GM18520 (cell line): ENCODE data around the gene CD3D.

Source experiments
- ATAC-seq: cut with Tn5 transposase; IDR thresholded peaks from one replicate; pipeline ENCODE4 v1.9.1; 2021; ENCODE audit not compliant: unreplicated experiment

Gene CD3D

GRCh38 chr11:118342503-118343161 lies at the start of gene CD3D:
Gene CD3D, minus strand, starts transcription at chr11:118342705. Its CDS starts 98 bp downstream, at chr11:118342607.
- ATAC-seq: no peak

DNA sequence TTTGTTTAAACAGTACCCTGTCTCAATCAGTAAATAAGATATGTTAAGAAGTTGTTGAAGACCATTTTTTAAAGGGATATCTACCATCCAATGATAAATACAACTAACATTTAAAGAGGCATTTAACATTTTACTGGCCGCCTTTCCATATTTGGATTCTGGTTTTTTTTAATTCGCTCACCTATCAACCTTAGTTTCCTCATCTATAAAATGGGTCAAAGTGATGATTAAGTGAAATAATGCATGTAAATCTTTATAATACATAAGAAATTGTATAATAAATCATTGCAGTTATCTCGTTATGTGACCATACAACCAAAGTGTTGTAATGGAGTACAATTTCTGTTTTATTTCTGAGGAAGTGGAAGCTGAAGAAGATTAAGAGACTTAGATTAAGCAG lies 41.2 kb upstream of the CD3D start:
- no peak for ATAC-seq

GRCh38 chr11:118382954-118383353 lies 40.4 kb upstream of the CD3D start:
- ATAC-seq: no peak

GRCh38 chr11:118380571-118380970 lies 38.1 kb upstream of the CD3D start:
- ATAC-seq: no peak

DNA sequence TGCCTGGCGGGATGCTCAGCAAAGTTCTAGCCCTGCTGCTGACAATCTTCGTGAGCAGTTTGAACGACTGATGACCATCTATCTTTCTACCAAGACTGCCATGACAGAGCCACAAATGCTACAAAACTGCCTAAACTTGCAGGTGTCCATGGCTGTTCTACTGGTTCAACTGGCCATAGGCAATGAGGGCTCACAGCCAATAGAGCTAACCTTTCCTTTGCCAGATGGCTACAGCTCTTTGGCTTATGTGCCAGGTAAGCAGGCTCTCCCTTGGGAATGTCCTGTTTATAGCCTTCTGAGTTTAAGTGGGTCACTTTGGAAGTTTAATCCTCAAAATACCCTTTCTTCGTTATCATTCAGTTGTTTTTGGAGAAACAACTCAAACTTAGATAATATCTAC lies 37.0 kb upstream of the CD3D start:
- no peak for ATAC-seq

GRCh38 chr11:118375978-118376377 lies 33.5 kb upstream of the CD3D start:
- ATAC-seq: no peak

DNA sequence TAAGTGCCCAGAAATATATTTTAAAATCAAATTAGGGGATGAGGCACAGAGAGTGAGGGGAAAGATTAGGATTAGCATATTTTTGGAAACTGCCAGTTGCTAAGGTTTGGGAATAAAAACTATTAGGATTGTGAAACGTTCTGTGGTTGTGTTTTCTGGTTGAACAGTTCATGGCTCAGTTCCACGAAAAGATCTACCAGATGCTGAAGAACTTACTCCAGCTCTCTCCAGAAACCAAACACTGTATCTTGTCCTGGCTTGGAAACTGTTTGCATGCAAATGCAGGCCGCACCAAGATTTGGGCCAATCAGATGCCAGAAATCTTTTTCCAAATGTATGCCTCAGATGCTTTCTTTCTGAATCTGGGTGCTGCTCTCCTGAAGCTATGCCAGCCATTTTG lies 32.2 kb upstream of the CD3D start:
- ATAC-seq: no peak

- ATAC-seq: no peak
These were observed 31.4 kb upstream of the CD3D start for GRCh38 chr11:118373871-118374270.

DNA sequence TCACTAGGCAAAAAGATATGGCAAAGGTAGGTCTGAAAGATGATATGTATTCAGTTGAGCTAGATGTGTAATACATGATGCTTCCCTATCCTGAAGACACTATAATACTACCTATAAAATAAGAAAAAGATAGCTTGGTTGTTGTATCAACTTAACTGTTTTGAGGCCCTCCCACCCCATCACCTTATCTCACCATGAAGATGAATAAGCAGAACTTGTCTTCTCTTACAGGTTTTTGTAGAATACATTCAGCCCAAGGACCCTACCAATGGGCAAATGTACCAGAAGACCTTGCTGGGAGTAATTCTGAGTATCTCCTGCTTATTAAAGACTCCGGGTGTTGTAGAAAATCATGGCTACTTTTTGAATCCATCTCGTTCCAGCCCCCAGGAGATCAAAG lies 30.8 kb upstream of the CD3D start:
- ATAC-seq: no peak

GRCh38 chr11:118370774-118371173 lies 28.3 kb upstream of the CD3D start:
- no peak for ATAC-seq

DNA sequence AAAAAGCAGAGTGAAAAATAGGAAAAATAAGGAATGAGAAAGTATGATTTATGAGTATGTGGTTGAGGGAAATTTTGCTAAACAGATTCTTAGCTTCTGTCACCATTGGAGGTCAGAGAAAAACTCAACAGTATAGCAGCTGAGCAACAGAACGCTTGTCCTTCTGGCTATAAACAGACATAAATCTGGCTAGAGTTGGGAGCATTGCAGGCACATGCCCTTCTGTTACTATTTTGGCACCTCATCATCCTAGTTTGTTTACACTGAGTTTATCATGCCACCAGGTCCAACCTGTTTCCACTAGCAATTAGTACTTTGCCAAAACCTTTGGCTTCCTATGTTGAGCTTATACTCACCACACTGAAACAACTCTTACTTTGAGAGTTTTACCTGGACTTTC lies 23.8 kb upstream of the CD3D start:
- no peak for ATAC-seq

DNA sequence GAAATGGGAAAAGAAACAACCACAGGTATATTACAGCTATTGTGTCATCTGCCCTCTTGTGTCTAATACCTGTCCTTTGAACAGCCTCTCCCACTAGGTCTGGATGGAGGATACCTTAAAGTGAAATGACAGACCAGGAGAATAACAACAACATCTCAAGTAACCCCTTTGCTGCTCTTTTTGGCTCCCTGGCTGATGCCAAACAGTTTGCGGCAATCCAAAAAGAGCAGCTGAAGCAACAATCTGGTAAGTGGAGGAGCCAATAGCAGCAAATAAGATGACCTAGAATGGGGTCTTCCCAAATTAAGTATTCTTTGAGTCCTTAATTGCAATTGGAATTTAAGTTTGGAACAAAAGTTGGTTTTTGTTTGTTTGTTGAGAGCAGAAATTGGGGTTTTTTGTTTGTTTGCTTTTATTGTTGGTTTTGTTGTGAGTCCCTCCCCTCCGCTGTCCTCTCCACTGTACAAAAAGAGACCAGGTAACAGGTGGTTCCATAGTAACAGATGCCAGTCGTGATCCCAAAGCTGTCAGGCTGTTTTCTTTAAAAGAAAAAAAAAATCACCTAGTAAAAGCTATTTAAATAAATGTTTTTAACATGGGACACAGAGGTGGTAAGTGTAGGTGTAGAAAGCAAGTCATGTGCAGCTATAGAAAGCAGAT lies 22.6 kb upstream of the CD3D start:
- no peak for ATAC-seq

- peak; percentile 69 for ATAC-seq
These were observed 16.9 kb upstream of the CD3D start, which contains the start of gene UBE4A for GRCh38 chr11:118359295-118359958. Gene UBE4A, plus strand, starts transcription at chr11:118359600. Its CDS starts 5,481 bp downstream, at chr11:118365081.

- ATAC-seq: no peak
These were observed 15.6 kb upstream of the CD3D start for GRCh38 chr11:118358071-118358470.

DNA sequence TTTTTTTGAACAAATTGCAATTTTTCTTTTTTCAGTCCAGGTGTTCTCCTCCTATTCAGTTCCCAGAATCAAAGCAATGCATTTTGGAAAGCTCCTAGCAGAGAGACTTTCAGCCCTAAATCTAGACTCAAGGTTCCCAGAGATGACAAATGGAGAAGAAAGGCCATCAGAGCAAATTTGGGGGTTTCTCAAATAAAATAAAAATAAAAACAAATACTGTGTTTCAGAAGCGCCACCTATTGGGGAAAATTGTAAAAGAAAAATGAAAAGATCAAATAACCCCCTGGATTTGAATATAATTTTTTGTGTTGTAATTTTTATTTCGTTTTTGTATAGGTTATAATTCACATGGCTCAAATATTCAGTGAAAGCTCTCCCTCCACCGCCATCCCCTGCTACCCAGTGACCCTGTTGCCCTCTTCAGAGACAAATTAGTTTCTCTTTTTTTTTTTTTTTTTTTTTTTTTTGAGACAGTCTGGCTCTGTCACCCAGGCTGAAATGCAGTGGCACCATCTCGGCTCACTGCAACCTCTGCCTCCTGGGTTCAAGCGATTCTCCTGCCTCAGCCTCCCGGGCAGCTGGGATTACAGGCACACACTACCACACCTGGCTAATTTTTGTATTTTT lies 10.7 kb upstream of the CD3D start:
- no peak for ATAC-seq

DNA sequence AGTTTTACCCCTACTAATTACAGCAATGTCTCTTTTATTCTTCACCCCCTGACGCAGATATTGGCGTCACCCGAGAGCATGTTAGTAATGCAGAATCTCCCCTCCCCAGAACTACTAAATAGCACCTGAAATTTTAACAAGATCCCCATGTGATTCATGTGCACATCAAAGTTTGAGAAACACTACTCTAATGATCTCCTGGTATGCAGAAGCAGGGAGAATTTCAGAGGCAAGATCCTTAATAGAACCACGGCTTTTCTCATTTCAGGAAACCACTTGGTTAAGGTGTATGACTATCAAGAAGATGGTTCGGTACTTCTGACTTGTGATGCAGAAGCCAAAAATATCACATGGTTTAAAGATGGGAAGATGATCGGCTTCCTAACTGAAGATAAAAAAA lies 7.0 kb upstream of the CD3D start:
- no peak for ATAC-seq

GRCh38 chr11:118343981-118344515 lies 1.5 kb upstream of the CD3D start, which contains the start of gene CD3G:
Gene CD3G, plus strand, starts transcription at chr11:118344344. Its CDS starts 80 bp downstream, at chr11:118344424.
- ATAC-seq: no peak

DNA sequence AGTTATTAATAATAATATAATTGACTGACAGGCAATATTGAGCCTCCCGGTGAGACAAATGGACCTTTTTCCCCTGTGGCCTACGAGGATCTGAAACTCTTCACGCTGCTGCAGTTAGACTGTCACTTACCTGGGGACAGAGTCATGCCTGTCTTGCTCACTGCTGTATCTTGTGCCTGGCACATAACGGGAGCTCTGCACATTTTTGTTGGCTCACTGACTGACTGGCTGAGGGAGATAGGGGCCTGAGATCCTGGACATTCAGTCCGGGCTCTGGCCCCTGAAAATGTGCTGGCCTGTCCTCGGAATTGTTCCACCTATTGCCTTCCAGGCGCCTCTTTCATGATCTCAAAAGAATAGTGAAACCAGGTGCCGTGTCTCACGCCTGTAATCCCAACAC lies 743 bp upstream of the CD3D start:
- no peak for ATAC-seq

DNA sequence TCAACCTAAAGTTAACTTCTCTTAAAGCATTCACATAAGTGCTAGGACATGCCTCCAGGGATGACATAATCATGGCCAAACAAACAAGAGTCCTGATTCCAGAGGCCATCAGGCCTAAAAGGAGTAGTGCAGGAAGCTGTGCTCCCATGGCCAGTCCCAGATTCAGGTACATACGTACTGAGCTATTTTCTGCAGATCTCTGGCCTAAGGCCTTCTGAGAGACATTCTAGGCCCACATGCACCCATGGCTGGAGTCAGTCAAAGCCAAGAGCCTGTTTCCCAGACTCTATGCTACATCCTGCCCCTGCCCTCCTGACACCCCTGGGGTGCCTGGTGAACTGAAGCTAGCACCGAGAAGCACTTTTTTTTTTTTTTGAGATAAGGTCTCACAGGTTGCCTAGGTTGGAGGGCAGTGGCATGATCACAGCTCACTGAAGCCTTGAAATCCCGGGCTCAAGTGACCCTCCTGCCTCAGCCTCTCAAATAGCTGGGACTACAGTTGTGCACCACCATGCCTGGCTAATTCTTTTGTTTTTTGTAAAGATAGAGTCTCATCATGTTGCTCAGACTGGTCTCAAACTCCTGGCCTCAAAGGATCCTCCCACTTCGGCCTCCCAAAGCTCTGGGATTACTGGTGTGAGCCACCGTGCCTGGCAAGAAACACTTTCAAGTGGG lies 553 bp downstream of the CD3D start:
- no peak for ATAC-seq

GRCh38 chr11:118341261-118341660 lies 1.2 kb downstream of the CD3D start:
- ATAC-seq: no peak

GRCh38 chr11:118340449-118340848 lies 2.1 kb downstream of the CD3D start:
- no peak for ATAC-seq
